Activated T-cell treated with anti-CD3 and anti-CD28 coated beads for 24 hours (primary cell): ENCODE measurements around the gene ZNF865.
A peak's percentile ranks its signal among the peaks of the same experiment; 100 is the strongest.
"Not testable (repeated sequence)": the region's sequence is repeated elsewhere in the genome, so short reads cannot be mapped to it uniquely, and the experiment has no call there.

Source experiments
- DNase-seq: peaks from one replicate; pipeline ENCODE4 v3.0.0-alpha.2; 2020; ENCODE audit warnings: low read depth

ZNF865 gene

GRCh38 chr19:55605637-55606470 lies at the start of gene ZNF865:
Gene ZNF865 (plus strand): TSS chr19:55605647. CDS start chr19:55613619, 7,972 bp downstream.
- DNase-seq = peak; percentile 66

DNA sequence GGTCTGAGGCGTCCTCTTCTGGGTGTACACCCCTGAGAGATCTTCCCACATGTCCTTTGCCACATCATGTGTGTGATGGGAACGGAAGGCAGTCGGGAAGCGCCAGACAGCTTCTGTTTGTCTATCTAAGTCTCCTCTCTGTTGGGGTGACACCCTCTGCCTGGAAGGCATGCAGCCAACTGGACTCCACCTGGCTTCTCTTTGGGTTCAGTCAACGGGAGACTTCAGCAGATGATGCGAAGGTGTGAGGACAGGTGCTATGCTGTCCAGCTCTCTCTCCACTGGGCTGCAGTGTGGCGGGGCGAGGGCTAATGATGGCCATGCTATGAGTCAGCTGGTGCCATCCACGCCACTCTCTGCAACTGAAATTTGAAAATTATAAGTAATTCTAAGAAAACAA lies 45.8 kb upstream of the ZNF865 start:
- no peak for DNase-seq

DNA sequence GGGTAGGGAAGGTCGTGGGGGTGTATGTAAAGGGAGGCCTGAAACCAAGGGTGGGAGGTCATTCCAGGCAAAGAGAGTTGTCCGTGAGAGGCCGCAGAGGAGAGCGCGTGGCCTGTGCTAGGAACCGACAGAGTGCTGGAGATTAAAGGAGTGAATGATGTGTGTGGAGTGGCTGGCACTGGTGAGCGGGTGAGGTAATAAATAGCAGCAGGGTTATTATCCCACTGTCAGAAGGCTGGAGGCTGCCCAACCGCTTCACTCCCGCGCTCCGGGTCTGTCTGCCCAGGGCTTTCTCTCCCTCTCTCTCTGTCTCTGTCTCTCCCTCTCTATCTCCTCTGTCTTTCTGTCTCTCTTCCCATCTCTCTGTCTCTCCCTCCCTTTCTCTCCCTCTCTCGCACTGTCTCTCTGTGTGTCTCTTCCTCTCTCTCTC lies 42.2 kb upstream of the ZNF865 start:
- DNase-seq = no peak

- no peak for DNase-seq
These were observed 38.6 kb upstream of the ZNF865 start for GRCh38 chr19:55566823-55567222.

DNA sequence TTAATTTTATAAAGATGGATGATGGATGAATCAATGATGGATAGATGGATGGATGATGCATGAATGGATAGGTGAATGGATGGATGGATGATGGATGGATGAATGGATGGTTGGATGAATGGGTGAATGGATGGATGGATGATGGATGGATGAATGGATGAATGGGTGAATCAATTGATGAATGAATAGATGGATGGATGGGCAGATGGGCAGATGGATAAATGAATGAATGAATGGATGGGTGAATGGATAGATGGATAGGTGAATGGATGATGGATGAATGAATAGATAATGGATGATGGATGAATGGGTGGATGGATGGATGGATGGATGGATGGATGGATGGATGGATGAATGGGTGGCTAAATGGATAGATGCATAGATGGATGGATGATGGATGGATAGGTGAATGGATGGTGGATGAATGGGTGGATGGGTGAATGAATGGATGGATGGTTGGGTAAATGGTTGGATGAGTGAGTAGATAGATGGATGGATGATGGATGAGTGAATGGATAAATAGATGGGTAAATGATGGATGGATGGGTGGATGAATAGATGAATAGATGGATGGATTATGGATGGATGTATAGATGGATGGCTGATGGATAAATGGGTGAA lies 37.6 kb upstream of the ZNF865 start:
- DNase-seq = no peak

GRCh38 chr19:55569477-55569876 lies 36.0 kb upstream of the ZNF865 start:
- not testable (repeated sequence) for DNase-seq

- not testable (repeated sequence) for DNase-seq
These were observed 31.5 kb upstream of the ZNF865 start for GRCh38 chr19:55573929-55574328.

DNA sequence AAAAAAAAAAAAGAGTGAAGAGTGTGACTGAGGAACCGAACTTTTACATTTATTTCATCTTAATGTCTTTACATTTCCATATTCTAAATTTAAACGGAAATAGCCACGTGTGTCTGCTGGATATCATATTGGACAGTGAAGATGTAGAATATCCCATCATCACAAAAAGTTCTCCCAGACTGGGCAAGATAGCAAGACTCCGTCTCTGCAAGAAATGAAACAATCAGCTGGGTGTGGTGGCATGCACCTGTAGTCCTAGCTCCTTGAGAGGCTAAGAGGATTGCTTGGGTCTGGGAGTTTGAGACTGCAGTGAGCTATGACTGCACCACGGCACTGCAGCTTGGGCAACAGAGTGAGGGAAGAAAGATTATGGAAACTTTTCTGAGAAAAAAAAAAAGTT lies 28.7 kb upstream of the ZNF865 start:
- no peak for DNase-seq

- DNase-seq = no peak
These were observed 27.3 kb upstream of the ZNF865 start for GRCh38 chr19:55578031-55578760.

GRCh38 chr19:55578761-55579747 lies 26.4 kb upstream of the ZNF865 start:
- DNase-seq = no peak

DNA sequence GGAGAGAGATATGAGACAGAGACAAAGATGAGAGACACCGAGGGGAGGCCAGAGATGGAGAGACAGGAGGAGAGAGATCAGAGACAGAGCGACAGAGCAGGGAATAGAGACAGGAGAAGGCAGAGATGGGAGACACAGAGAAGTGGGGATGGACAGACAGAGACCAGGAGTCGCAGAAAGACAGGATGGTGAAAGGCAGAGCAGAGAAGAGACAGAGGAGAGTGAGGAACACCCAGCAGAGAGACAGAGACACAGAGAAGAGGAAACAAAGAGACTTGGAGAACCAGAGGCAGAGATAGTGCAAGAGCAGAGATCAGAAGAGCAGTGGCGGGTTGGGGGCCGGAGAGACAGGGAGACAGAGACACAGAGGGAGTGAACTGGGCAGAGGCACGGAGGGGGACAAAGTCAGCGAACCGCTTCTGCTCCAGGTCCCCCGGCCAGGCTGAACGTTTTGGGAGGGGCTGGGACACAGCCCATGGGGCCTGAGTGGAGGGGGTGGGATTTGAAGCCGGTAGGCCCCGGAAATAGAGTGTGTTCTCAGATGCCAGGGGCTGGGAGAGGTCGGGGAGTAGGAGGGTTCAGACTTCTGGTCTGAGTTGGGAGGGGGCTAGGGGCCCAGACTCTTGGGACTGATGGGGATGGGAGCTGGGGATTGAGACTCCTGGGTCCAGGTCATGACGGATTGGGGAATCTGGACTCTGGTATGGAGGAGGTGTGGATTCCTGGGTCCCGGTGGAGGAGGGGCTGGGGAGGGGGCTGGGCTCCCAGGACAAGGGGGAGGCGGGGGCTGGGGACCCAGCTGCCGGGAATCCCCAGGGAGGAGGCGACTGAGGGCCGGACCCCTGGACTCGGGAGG lies 25.5 kb upstream of the ZNF865 start:
- no peak for DNase-seq

GRCh38 chr19:55580628-55581144 lies 24.8 kb upstream of the ZNF865 start, which contains the start of gene ZNF579:
Gene ZNF579 (minus strand): TSS chr19:55580848. CDS start chr19:55579639, 1,209 bp downstream.
- DNase-seq = peak; percentile 79

GRCh38 chr19:55581145-55581822 lies 24.2 kb upstream of the ZNF865 start:
- no peak for DNase-seq

- no peak for DNase-seq
These were observed 23.6 kb upstream of the ZNF865 start for GRCh38 chr19:55581823-55582223.

DNA sequence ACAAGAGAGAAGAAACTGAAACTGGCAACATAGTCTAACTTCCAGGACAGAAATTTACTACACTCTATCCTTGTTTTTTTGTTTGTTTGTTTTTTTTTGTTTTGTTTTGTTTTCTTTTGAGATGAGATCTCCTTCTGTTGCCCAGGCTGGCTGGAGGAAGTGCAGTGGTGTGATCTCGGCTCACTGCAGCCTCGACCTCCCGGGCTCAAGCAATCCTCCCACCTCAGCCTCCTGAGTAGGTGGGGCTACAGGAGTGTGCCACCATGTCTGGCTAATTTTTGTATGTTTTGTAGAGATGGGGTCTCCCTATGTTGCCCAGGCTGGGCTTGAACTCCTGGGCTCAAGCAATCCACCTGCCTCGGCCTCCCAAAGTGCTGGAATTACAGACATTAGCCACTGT lies 23.2 kb upstream of the ZNF865 start:
- DNase-seq = not testable (repeated sequence)

GRCh38 chr19:55583897-55584296 lies 21.6 kb upstream of the ZNF865 start:
- not testable (repeated sequence) for DNase-seq

- DNase-seq = no peak
These were observed 20.6 kb upstream of the ZNF865 start for GRCh38 chr19:55584871-55585270.

- peak; percentile 56 for DNase-seq
These were observed 19.6 kb upstream of the ZNF865 start for GRCh38 chr19:55585658-55586339.
